Measurements from ENCODE around the gene DYNLT4.
"Not testable (repeated sequence)": the region's sequence is repeated elsewhere in the genome, so short reads cannot be mapped to it uniquely, and the experiment has no call there.

Gene DYNLT4, protein sequence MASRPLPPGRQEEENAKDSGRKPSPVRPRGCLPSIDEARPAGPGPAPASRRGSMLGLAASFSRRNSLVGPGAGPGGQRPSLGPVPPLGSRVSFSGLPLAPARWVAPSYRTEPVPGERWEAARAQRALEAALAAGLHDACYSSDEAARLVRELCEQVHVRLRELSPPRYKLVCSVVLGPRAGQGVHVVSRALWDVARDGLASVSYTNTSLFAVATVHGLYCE

DNA sequence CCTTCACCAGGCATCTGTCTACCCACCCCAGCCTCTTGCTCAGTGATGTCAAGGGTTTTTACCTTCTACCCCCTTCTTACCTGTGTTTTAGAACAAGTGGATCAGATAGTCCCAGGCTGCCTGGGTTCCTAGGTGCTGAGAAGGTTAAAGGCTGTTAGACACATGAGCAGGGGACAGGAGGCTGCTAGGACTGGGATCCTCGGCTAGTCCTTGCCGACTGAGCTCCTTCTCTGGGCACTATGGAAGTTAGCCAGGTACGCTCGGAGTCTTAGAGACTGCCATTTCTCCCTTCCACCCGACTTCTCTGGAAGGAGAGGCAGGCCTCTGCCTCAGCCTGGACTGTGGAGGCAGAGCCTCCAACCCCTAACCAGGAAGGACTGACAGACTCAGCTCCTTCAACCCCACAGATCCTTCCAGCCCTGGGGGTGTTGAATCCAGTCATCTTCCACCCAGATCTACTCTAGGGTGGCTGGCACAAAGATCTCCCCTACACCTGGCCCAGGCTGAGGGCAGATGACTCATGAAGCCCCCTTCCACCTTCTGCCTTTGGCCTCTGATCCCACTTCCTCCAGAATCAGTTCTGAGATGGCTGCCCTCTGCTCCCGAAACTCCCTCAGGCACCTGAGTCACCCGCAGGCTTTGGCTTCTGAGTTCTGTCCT is at the start of gene DYNLT4:
Gene DYNLT4 (minus strand): TSS at position 648 of the 660 bp plus-strand sequence. CDS start 683 bp downstream, outside the sequence.
- H3K4me1 ChIP-seq = peaks cover 18% of the 10 kb centered on the region
- H3K9me3 ChIP-seq = no peaks in the 10 kb centered on the region; the same call in 1 of the 2 replicates
- H3K36me3 ChIP-seq (replicated peaks) = peaks cover 45% of the 10 kb centered on the region
- H3K4me3 ChIP-seq = no peak within 1 kb of the TSS
- in situ Hi-C loops (cut with MboI; ENCODE audit: low sequenced_read_pairs) = no loop called here
- no peak for DNase-seq (ENCODE audit: low spot score in 2 of 2)
- no peaks in the 10 kb centered on the region for H3K27me3 ChIP-seq (ENCODE audit: low read depth)

- no peak for DNase-seq (ENCODE audit: low spot score in 2 of 2)
- Histone ChIP-seq H3K4me3 (no peak overlapping the region), H3K4me1 (no peaks in the 10 kb centered on the region), H3K27me3 (ENCODE audit: low read depth) (no peaks in the 10 kb centered on the region), H3K9me3 (no peaks in the 10 kb centered on the region), H3K36me3 (replicated peaks) (peaks cover 10% of the 10 kb centered on the region)
- in situ Hi-C loops (cut with MboI; ENCODE audit: low sequenced_read_pairs) = no loop called here
These were observed 48.6 kb upstream of the DYNLT4 start for GRCh38 chr1:44855742-44856141.

DNA sequence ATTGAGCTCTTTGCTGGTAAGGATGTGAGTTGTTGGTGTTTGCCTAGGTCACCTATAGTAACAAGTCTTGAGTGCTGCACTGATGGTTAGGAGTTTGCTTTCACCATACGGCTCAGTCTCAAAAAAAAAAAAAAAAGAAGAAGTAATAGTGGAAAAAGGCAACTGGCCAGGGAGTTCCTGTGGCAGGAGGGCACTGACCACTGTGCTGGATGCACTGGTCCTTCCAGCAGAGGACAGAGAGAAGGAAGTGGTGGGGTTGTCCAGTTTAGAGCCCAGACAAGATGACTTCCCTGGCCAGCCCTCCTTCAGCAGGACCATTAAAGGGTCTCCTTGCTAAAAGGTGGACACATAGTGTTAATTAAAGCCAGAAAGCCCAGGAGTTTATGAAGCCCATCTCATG is 47.8 kb upstream of the DYNLT4 start:
- no peak for DNase-seq (ENCODE audit: low spot score in 2 of 2)

GRCh38 chr1:44853201-44853600 is 46.0 kb upstream of the DYNLT4 start:
- in situ Hi-C loops (cut with MboI; ENCODE audit: low sequenced_read_pairs) = no loop called here

More for the DNA sequence above, 47.8 kb upstream of the DYNLT4 start:
- no peaks in the 10 kb centered on the region for H3K4me1 ChIP-seq
- H3K36me3 ChIP-seq (replicated peaks) = peaks cover 10% of the 10 kb centered on the region
- no peak overlapping the region for H3K4me3 ChIP-seq
- in situ Hi-C loops (cut with MboI; ENCODE audit: low sequenced_read_pairs) = no loop called here
- no peaks in the 10 kb centered on the region for H3K27me3 ChIP-seq (ENCODE audit: low read depth)
- H3K9me3 ChIP-seq = no peaks in the 10 kb centered on the region

DNA sequence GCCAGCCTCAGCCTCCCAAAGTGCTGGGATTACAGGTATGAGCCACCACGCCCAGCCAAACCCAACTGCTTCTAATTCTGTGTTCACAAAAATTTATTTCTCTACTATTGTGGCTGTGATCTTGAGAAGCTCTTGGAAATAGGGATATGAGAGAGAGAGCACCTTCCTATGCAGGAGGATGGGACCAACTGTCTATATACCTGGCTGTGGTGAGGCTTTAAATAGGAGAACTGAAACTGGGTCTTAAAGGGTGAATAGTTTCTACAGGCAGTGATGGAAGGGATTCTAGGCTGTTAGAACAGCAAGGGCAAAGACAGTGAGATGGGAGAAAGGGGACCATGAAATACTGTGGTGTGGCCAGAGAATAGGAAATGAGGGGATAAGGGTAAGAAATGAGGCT is 44.2 kb upstream of the DYNLT4 start:
- Histone ChIP-seq H3K36me3 (replicated peaks) (no peaks in the 10 kb centered on the region; the same call in 1 of the 2 replicates), H3K4me1 (no peaks in the 10 kb centered on the region), H3K4me3 (no peak overlapping the region), H3K27me3 (ENCODE audit: low read depth) (no peaks in the 10 kb centered on the region), H3K9me3 (no peaks in the 10 kb centered on the region)
- DNase-seq (ENCODE audit: low spot score in 2 of 2) = no peak
- in situ Hi-C loops (cut with MboI; ENCODE audit: low sequenced_read_pairs) = no loop called here

More at GRCh38 chr1:44853201-44853600, 46.0 kb upstream of the DYNLT4 start:
- Histone ChIP-seq H3K4me3 (no peak overlapping the region), H3K4me1 (no peaks in the 10 kb centered on the region), H3K27me3 (ENCODE audit: low read depth) (no peaks in the 10 kb centered on the region), H3K36me3 (replicated peaks) (peaks cover 10% of the 10 kb centered on the region), H3K9me3 (no peaks in the 10 kb centered on the region)
- DNase-seq (ENCODE audit: low spot score in 2 of 2) = no peak

GRCh38 chr1:44849575-44850132 is 42.5 kb upstream of the DYNLT4 start:
- no peak for DNase-seq (ENCODE audit: low spot score in 2 of 2)
- in situ Hi-C loops (cut with MboI; ENCODE audit: low sequenced_read_pairs) = no loop called here
- Histone ChIP-seq H3K9me3 (no peaks in the 10 kb centered on the region), H3K27me3 (ENCODE audit: low read depth) (no peaks in the 10 kb centered on the region), H3K36me3 (replicated peaks) (no peaks in the 10 kb centered on the region), H3K4me1 (no peaks in the 10 kb centered on the region), H3K4me3 (no peak overlapping the region)

DNA sequence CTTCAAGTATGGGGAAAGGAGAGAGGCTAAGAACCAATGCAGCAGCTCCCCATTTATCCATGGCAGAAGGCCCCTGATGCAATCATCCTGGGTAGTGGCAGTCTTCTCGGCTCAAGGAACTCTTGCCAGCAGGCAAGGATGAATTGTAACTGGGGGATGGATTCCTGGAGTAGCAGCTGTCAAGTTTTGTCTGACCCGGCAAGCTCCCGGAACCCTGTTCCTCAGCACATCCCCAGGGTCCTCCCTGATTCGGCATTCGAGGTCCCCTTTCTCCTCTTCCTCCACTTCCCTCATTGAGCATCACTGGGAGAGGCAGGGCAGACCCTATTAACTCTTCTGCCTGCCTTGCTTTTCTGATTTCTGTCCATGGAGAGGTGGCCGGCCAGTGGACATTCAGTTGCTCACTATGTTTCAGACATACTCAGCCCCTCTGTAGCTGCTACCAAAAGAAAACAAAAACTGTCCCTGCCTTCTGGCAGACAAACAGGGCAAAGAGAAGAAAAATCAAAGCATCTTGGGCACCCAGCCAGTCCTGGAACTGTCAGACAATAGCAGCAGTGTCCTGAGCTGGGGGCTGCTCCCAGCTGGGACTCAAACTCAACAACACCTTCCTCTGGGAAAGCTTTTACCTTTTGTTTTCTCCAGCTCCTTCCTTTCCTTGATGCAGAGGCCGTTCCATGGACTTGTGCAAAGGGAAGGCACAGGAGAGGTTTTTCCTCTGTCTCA is 41.5 kb upstream of the DYNLT4 start:
- DNase-seq (ENCODE audit: low spot score in 2 of 2) = no peak

GRCh38 chr1:44847845-44848244 is 40.7 kb upstream of the DYNLT4 start:
- no peak for DNase-seq (ENCODE audit: low spot score in 2 of 2)
- in situ Hi-C loops (cut with MboI; ENCODE audit: low sequenced_read_pairs) = no loop called here
- H3K9me3 ChIP-seq = no peaks in the 10 kb centered on the region
- no peak overlapping the region for H3K4me3 ChIP-seq
- H3K4me1 ChIP-seq = no peaks in the 10 kb centered on the region; the same call in none of the 2 replicates
- no peaks in the 10 kb centered on the region for H3K36me3 ChIP-seq (replicated peaks)
- no peaks in the 10 kb centered on the region for H3K27me3 ChIP-seq (ENCODE audit: low read depth)

More for the DNA sequence above, 41.5 kb upstream of the DYNLT4 start:
- H3K4me1 ChIP-seq = no peaks in the 10 kb centered on the region
- H3K36me3 ChIP-seq (replicated peaks) = no peaks in the 10 kb centered on the region
- in situ Hi-C loops (cut with MboI; ENCODE audit: low sequenced_read_pairs) = no loop called here
- no peak overlapping the region for H3K4me3 ChIP-seq
- H3K27me3 ChIP-seq (ENCODE audit: low read depth) = no peaks in the 10 kb centered on the region
- H3K9me3 ChIP-seq = no peaks in the 10 kb centered on the region

GRCh38 chr1:44846985-44847384 is 39.8 kb upstream of the DYNLT4 start:
- no peak for DNase-seq (ENCODE audit: low spot score in 2 of 2)
- peaks cover 5% of the 10 kb centered on the region for H3K4me1 ChIP-seq
- H3K4me3 ChIP-seq = no peak overlapping the region
- in situ Hi-C loops (cut with MboI; ENCODE audit: low sequenced_read_pairs) = no loop called here
- H3K9me3 ChIP-seq = no peaks in the 10 kb centered on the region
- H3K36me3 ChIP-seq (replicated peaks) = no peaks in the 10 kb centered on the region
- H3K27me3 ChIP-seq (ENCODE audit: low read depth) = no peaks in the 10 kb centered on the region

GRCh38 chr1:44842862-44843655 is 35.9 kb upstream of the DYNLT4 start, which contains the start of gene PTCH2:
TSS of gene PTCH2 (minus strand) at chr1:44843253. CDS start at chr1:44842932, 321 bp downstream.
- peaks cover 5% of the 10 kb centered on the region for H3K4me1 ChIP-seq
- DNase-seq (ENCODE audit: low spot score in 2 of 2) = peak; percentile 82 to 94
- H3K9me3 ChIP-seq = no peaks in the 10 kb centered on the region
- peak within 1 kb of the TSS; percentile 56 for H3K4me3 ChIP-seq
- in situ Hi-C loops (cut with MboI; ENCODE audit: low sequenced_read_pairs) = no loop called here
- no peaks in the 10 kb centered on the region for H3K27me3 ChIP-seq (ENCODE audit: low read depth)
- no peaks in the 10 kb centered on the region for H3K36me3 ChIP-seq (replicated peaks)

- peaks cover 5% of the 10 kb centered on the region for H3K4me1 ChIP-seq
- no peaks in the 10 kb centered on the region for H3K27me3 ChIP-seq (ENCODE audit: low read depth)
- no peaks in the 10 kb centered on the region for H3K9me3 ChIP-seq
- no peak for DNase-seq (ENCODE audit: low spot score in 2 of 2)
- peak overlapping the region; percentile 56 for H3K4me3 ChIP-seq
- H3K36me3 ChIP-seq (replicated peaks) = no peaks in the 10 kb centered on the region
- in situ Hi-C loops (cut with MboI; ENCODE audit: low sequenced_read_pairs) = no loop called here
These were observed 35.3 kb upstream of the DYNLT4 start for GRCh38 chr1:44842486-44842861.

DNA sequence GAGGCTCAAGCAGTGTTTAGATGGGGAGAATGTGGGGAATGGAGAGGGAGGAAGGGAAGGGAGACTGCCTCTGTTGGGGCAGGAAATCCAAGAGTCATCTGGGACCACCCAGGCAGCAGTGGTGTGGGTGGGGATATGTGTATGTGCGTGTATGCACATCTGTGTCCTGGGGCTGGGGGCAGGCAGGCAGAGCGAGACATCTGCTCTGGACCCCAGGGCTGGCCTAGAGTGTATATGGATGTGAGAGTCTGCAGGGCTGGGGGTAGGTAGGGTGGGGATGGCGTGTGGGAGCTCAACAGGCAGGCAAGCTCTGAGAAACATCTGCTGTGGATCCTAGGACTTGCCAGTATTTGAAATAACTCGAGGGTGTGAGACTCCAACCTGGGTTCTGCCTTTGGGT is 32.4 kb upstream of the DYNLT4 start:
- Histone ChIP-seq H3K4me1 (peaks cover 5% of the 10 kb centered on the region), H3K9me3 (no peaks in the 10 kb centered on the region), H3K36me3 (replicated peaks) (no peaks in the 10 kb centered on the region), H3K4me3 (no peak overlapping the region), H3K27me3 (ENCODE audit: low read depth) (no peaks in the 10 kb centered on the region)
- no peak for DNase-seq (ENCODE audit: low spot score in 2 of 2)
- in situ Hi-C loops (cut with MboI; ENCODE audit: low sequenced_read_pairs) = loop anchor here (5.0 to 10.0 kb wide), 3 partner anchors 173 to 655 kb away; partner anchors contain the start of genes HECTD3, TESK2 and UROD

DNA sequence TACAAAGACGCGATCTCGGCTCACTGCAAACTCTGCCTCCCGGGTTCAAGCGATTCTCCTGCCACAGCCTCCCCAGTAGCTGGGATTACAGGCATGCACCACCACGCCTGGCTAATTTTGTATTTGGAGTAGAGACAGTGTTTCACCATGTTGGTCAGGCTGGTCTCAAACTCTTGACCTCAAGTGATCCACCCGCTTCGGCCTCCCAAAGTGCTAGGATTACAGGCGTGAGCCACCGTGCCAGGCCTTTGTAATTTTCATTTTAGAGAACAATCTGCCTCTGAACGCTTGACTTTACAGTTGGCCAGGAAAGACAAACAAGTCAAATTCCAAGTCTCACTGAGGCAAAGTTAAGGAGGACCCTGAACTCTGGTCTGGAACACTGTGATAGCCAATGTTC is 31.1 kb upstream of the DYNLT4 start:
- not testable (repeated sequence) for DNase-seq (ENCODE audit: low spot score in 2 of 2); H3K27me3 ChIP-seq (ENCODE audit: low read depth); H3K36me3 ChIP-seq (replicated peaks); H3K4me1 ChIP-seq; H3K9me3 ChIP-seq; H3K4me3 ChIP-seq
- in situ Hi-C loops (cut with MboI; ENCODE audit: low sequenced_read_pairs) = loop anchor here (5.0 to 10.0 kb wide), 3 partner anchors 174 to 657 kb away; partner anchors contain the start of genes HECTD3, TESK2 and UROD
